ENCODE results near the gene EP400.

The EP400 gene

GRCh38 chr12:132024758-132025157, 75.0 kb downstream of the EP400 start:
- CTCF ChIA-PET: no interaction called here
- no peak overlapping the region for H3K4me3 ChIP-seq (ENCODE audit: low read depth, low read length)
- POLR2A ChIA-PET: no interaction called here
- no peak for DNase-seq (ENCODE audit: low read depth, low spot score)
- no peak for TF ChIP-seq CTCF (IDR thresholded peaks at IDR 0.05; ENCODE audit: insufficient read depth, low read length, missing control alignments)

GRCh38 chr12:132025526-132025925, 75.8 kb downstream of the EP400 start:
- DNase-seq (ENCODE audit: low read depth, low spot score): no peak
- no peak overlapping the region for H3K4me3 ChIP-seq (ENCODE audit: low read depth, low read length)
- no peak for TF ChIP-seq CTCF (IDR thresholded peaks at IDR 0.05; ENCODE audit: insufficient read depth, low read length, missing control alignments)
- CTCF ChIA-PET: no interaction called here
- POLR2A ChIA-PET: no interaction called here

GRCh38 chr12:132026061-132026795, 76.5 kb downstream of the EP400 start:
- TF ChIP-seq CTCF (IDR thresholded peaks at IDR 0.05; ENCODE audit: insufficient read depth, low read length, missing control alignments): no peak
- CTCF ChIA-PET: no interaction called here

GRCh38 chr12:132026796-132027500, 77.2 kb downstream of the EP400 start:
- H3K4me3 ChIP-seq (ENCODE audit: low read depth, low read length): no peak overlapping the region
- no peak for TF ChIP-seq CTCF (IDR thresholded peaks at IDR 0.05; ENCODE audit: insufficient read depth, low read length, missing control alignments)
- DNase-seq (ENCODE audit: low read depth, low spot score): no peak
- POLR2A ChIA-PET: no interaction called here
- CTCF ChIA-PET: no interaction called here

More at GRCh38 chr12:132026061-132026795, 76.5 kb downstream of the EP400 start:
- POLR2A ChIA-PET: no interaction called here
- DNase-seq (ENCODE audit: low read depth, low spot score): no peak
- no peak overlapping the region for H3K4me3 ChIP-seq (ENCODE audit: low read depth, low read length)

GRCh38 chr12:132027636-132028035, 77.9 kb downstream of the EP400 start:
- POLR2A ChIA-PET: no interaction called here
- DNase-seq (ENCODE audit: low read depth, low spot score): no peak
- no peak for TF ChIP-seq CTCF (IDR thresholded peaks at IDR 0.05; ENCODE audit: insufficient read depth, low read length, missing control alignments)
- CTCF ChIA-PET: interaction anchor here (1.1 kb wide), 1 partner anchor 25 kb away, joined by 3 read pairs; no protein-coding TSS in a partner anchor
- no peak overlapping the region for H3K4me3 ChIP-seq (ENCODE audit: low read depth, low read length)

GRCh38 chr12:132028111-132028510, 78.4 kb downstream of the EP400 start:
- ChIA-PET POLR2A (no interaction called here), CTCF (interaction anchor here (1.1 kb wide), 1 partner anchor 26 kb away, joined by 3 read pairs; no protein-coding TSS in a partner anchor)
- no peak overlapping the region for H3K4me3 ChIP-seq (ENCODE audit: low read depth, low read length)
- TF ChIP-seq CTCF (IDR thresholded peaks at IDR 0.05; ENCODE audit: insufficient read depth, low read length, missing control alignments): no peak
- no peak for DNase-seq (ENCODE audit: low read depth, low spot score)
